ENCODE measurements around the gene TTC38.

TTC38 gene

DNA sequence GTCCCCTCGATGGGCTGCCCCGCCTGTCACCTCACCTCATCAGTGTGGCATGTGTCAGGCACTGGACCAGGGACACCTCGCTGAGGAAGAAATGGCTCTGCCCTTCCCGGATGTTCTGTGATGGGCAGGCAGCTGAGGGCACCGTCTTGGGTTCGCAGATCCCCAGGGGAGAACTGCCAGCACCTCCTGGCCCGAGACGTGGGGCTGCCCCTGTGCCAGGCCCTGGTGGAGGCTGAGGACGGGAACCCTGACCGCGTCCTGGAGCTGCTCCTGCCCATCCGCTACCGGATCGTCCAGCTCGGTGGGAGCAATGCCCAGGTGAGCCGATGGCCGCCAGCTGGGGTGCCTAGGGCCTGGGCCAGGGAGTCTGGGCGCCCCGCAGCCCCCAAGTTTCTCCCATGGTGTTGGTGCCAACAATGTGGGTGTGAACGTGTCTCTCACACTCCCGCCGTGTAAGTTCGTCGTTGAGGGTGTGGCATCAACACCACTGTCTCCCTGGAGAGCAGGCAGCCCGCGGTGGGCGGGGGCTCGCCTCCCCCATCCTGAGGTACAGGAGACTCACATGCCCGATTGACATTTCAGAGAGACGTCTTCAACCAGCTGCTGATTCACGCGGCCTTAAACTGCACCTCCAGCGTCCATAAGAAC lies 21.6 kb downstream of the TTC38 start:
- no peak for DNase-seq
- Histone ChIP-seq H3K4me3 (ENCODE audit: low read depth, low read length) (no peak overlapping the region), H3K9me3 (ENCODE audit: severe bottlenecking) (no peaks in the 10 kb centered on the region), H3K36me3 (peaks cover 14% of the 10 kb centered on the region), H3K27ac (no peak overlapping the region), H3K27me3 (ENCODE audit: insufficient read depth, low read depth, severe bottlenecking) (no peaks in the 10 kb centered on the region)
- TF ChIP-seq, protein P1, sequence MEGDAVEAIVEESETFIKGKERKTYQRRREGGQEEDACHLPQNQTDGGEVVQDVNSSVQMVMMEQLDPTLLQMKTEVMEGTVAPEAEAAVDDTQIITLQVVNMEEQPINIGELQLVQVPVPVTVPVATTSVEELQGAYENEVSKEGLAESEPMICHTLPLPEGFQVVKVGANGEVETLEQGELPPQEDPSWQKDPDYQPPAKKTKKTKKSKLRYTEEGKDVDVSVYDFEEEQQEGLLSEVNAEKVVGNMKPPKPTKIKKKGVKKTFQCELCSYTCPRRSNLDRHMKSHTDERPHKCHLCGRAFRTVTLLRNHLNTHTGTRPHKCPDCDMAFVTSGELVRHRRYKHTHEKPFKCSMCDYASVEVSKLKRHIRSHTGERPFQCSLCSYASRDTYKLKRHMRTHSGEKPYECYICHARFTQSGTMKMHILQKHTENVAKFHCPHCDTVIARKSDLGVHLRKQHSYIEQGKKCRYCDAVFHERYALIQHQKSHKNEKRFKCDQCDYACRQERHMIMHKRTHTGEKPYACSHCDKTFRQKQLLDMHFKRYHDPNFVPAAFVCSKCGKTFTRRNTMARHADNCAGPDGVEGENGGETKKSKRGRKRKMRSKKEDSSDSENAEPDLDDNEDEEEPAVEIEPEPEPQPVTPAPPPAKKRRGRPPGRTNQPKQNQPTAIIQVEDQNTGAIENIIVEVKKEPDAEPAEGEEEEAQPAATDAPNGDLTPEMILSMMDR (IDR thresholded peaks at IDR 0.05; ENCODE audit: low read depth, low read length) = no peak

DNA sequence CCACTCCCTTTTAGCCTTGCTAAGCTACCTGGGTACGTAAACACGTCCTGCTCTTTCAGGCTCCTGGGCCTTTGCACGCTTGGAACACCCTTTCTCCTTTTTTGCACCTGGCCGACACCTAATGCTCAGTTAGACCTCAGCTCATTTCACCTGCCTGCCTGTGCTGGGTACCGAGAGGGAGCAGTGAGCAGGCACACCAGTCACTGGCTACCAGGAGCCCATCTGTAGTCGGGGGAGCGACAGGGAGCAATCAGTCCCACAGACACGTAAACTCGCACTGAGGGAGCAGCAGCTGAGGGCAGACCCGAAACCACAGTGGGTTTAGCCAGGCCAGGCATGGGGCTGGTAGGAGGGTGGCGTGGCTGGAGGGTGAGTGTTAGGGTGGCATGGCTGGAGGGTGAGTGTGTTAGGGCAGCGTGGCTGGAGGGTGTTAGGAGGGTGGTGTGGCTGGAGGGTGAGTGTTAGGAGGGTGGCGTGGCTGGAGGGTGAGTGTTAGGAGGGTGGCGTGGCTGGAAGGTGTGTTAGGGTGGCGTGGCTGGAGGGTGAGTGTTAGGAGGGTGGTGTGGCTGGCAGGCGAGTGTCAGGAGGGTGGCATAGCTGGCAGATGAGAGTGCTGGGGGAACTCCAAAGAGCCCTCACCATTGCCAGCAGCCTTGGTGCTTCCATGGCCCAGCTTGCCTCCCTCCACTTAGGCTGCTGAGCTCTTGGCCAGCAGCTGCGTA lies 22.5 kb downstream of the TTC38 start:
- H3K27me3 ChIP-seq (ENCODE audit: insufficient read depth, low read depth, severe bottlenecking) = no peaks in the 10 kb centered on the region
- peaks cover 11% of the 10 kb centered on the region for H3K36me3 ChIP-seq
- no peak overlapping the region for H3K4me3 ChIP-seq (ENCODE audit: low read depth, low read length)
- no peak for DNase-seq
- no peak overlapping the region for H3K27ac ChIP-seq
- TF ChIP-seq, protein P1 (IDR thresholded peaks at IDR 0.05; ENCODE audit: low read depth, low read length) = no peak
- H3K9me3 ChIP-seq (ENCODE audit: severe bottlenecking) = no peaks in the 10 kb centered on the region

- peaks cover 10% of the 10 kb centered on the region for H3K36me3 ChIP-seq
- H3K4me3 ChIP-seq (ENCODE audit: low read depth, low read length) = no peak overlapping the region
- DNase-seq = no peak
These were observed 23.3 kb downstream of the TTC38 start for GRCh38 chr22:46290843-46291785.

GRCh38 chr22:46292173-46292572 lies 24.4 kb downstream of the TTC38 start:
- no peak for DNase-seq
- no peaks in the 10 kb centered on the region for H3K9me3 ChIP-seq (ENCODE audit: severe bottlenecking)
- peaks cover 10% of the 10 kb centered on the region for H3K36me3 ChIP-seq
- no peaks in the 10 kb centered on the region for H3K27me3 ChIP-seq (ENCODE audit: insufficient read depth, low read depth, severe bottlenecking)
- no peak overlapping the region for H3K27ac ChIP-seq
- no peak overlapping the region for H3K4me3 ChIP-seq (ENCODE audit: low read depth, low read length)
- TF ChIP-seq, protein P1 (IDR thresholded peaks at IDR 0.05; ENCODE audit: low read depth, low read length) = no peak

More at GRCh38 chr22:46290843-46291785, 23.3 kb downstream of the TTC38 start:
- Histone ChIP-seq H3K27ac (no peak overlapping the region), H3K9me3 (ENCODE audit: severe bottlenecking) (no peaks in the 10 kb centered on the region), H3K27me3 (ENCODE audit: insufficient read depth, low read depth, severe bottlenecking) (no peaks in the 10 kb centered on the region)
- TF ChIP-seq, protein P1 (IDR thresholded peaks at IDR 0.05; ENCODE audit: low read depth, low read length) = no peak

DNA sequence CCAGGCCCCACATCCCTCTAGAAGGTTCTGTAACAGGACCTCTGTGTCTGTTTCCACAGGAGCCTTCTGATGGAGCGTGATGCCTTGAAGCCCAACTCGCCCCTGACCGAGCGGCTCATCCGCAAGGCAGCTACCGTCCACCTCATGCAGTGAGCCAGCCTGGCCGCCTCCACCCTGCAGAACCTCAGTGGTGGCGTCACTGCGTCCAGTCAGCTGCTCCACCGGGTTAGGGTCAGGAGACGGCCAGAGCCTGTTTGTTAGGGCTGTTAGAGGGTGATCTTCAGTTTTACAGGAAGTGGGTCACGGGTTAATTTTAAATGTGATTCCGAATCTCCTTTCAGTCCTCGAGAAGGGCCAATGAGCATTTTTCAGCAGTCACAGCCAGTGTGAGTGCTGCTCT lies 24.9 kb downstream of the TTC38 start:
- TF ChIP-seq, protein P1 (IDR thresholded peaks at IDR 0.05; ENCODE audit: low read depth, low read length) = no peak
- Histone ChIP-seq H3K36me3 (peaks cover 13% of the 10 kb centered on the region), H3K4me3 (ENCODE audit: low read depth, low read length) (no peak overlapping the region), H3K27me3 (ENCODE audit: insufficient read depth, low read depth, severe bottlenecking) (no peaks in the 10 kb centered on the region), H3K9me3 (ENCODE audit: severe bottlenecking) (no peaks in the 10 kb centered on the region), H3K27ac (no peak overlapping the region)
- no peak for DNase-seq
